ENCODE measurements around the gene CAMK1G. TPM values are rescaled to one million over a fixed set of nuclear protein-coding genes. Genes with fewer than 3 reads are reported as not detected.
A peak's percentile ranks its signal among the peaks of the same experiment; 100 is the strongest.

CAMK1G gene
- polyA plus RNA-seq, 1 of the 3 experiments (the other 2 are of a cell fraction), result 15.1 TPM

DNA sequence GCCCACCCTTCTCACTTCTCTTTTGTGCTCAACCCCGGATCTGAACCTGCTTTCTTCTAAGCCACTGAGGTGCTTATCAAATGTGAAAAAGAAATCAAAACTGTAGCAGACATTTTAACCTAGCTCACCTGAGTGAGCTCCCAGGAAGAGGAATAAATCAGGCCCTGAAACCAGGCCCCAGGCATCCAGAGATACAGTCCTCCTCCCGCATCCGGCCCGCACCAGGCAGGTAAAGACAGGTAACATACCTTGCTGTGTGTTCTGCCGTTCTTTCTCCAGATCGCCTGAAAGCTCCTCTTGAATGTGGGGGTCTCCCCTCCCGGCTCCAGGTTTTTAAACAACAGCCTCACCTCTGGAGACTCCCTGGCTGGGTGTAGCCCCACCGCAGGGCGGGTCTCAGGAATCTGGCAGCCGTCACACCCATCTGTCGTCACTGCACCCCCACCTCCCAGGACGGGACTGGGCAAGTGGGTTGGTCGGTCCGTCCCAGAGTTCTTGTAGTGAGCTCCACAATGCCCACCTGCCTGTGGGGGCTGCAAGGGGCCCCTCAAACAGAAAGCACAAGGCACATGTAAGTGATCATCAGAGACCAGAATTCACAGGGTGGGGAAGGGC is 68.7 kb downstream of the CAMK1G start, which contains the start of gene LAMB3:
TSS of gene LAMB3 (minus strand) at position 305 of the 615 bp plus-strand sequence. CDS start 1,481 bp downstream, outside the sequence.
- H3K4me2 ChIP-seq, result peak within 1 kb of the TSS; percentile 72; the same call in 1 of the 2 replicates
- H3K4me3 ChIP-seq (ENCODE audit: low read depth in 2 of 2, low read length in 1 of 2), result no peak within 1 kb of the TSS
- no peaks in the 10 kb centered on the region for H3K9me3 ChIP-seq
- H4K20me1 ChIP-seq (ENCODE audit: insufficient read depth), result no peaks in the 10 kb centered on the region
- TF ChIP-seq RFX5 (IDR thresholded peaks at IDR 0.05; ENCODE audit: low read length) (no peak), TEAD4 (IDR thresholded peaks at IDR 0.05; ENCODE audit: borderline replicate concordance, insufficient read depth) (no peak), NRF1 (IDR thresholded peaks at IDR 0.05; ENCODE audit: low read depth, low read length) (no peak), POLR2AphosphoS5 (IDR thresholded peaks at IDR 0.05; ENCODE audit: low read depth, low read length) (no peak), EZH2phosphoT487 (IDR thresholded peaks at IDR 0.05; ENCODE audit: borderline replicate concordance, low read depth) (no peak), MXI1 (IDR thresholded peaks at IDR 0.05; ENCODE audit: low read depth, low read length) (no peak), FOSL2 (IDR thresholded peaks at IDR 0.05; ENCODE audit: borderline replicate concordance, low read depth) (no peak), SIN3A (IDR thresholded peaks at IDR 0.05; ENCODE audit: borderline replicate concordance, low read depth, low read length) (no peak), YY1 (IDR thresholded peaks at IDR 0.05; ENCODE audit: low read depth) (no peak), FOXM1 (IDR thresholded peaks at IDR 0.05; ENCODE audit: low read depth) (no peak), GATA2 (CRISPR knock-in tag; IDR thresholded peaks at IDR 0.05) (no peak), GABPA (IDR thresholded peaks at IDR 0.05; ENCODE audit: low read depth) (no peak), RAD21 (IDR thresholded peaks at IDR 0.05; ENCODE audit: low read length) (no peak), TCF12 (IDR thresholded peaks at IDR 0.05) (no peak)
- TF ChIP-seq, protein P1, sequence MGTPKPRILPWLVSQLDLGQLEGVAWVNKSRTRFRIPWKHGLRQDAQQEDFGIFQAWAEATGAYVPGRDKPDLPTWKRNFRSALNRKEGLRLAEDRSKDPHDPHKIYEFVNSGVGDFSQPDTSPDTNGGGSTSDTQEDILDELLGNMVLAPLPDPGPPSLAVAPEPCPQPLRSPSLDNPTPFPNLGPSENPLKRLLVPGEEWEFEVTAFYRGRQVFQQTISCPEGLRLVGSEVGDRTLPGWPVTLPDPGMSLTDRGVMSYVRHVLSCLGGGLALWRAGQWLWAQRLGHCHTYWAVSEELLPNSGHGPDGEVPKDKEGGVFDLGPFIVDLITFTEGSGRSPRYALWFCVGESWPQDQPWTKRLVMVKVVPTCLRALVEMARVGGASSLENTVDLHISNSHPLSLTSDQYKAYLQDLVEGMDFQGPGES (IDR thresholded peaks at IDR 0.05; ENCODE audit: low read depth, low read length), result no peak
- TF ChIP-seq, protein P2, sequence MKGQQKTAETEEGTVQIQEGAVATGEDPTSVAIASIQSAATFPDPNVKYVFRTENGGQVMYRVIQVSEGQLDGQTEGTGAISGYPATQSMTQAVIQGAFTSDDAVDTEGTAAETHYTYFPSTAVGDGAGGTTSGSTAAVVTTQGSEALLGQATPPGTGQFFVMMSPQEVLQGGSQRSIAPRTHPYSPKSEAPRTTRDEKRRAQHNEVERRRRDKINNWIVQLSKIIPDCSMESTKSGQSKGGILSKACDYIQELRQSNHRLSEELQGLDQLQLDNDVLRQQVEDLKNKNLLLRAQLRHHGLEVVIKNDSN (IDR thresholded peaks at IDR 0.05; ENCODE audit: borderline replicate concordance, low read depth), result no peak
- TF ChIP-seq, protein P3, sequence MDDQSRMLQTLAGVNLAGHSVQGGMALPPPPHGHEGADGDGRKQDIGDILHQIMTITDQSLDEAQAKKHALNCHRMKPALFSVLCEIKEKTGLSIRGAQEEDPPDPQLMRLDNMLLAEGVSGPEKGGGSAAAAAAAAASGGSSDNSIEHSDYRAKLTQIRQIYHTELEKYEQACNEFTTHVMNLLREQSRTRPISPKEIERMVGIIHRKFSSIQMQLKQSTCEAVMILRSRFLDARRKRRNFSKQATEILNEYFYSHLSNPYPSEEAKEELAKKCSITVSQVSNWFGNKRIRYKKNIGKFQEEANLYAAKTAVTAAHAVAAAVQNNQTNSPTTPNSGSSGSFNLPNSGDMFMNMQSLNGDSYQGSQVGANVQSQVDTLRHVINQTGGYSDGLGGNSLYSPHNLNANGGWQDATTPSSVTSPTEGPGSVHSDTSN (IDR thresholded peaks at IDR 0.05), result no peak
- TF ChIP-seq, protein P4, sequence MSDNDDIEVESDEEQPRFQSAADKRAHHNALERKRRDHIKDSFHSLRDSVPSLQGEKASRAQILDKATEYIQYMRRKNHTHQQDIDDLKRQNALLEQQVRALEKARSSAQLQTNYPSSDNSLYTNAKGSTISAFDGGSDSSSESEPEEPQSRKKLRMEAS (IDR thresholded peaks at IDR 0.05; ENCODE audit: low read depth), result no peak
- 90% methylated on average over 13 of the region's 14 CpGs for WGBS (ENCODE audit: low lambda C conversion rate)
- ChIA-PET CTCF (interaction anchor here (1.0 to 1.5 kb wide), 5 partner anchors 15 to 171 kb away, joined by 3 to 5 read pairs (median 3); no protein-coding TSS in a partner anchor), POLR2A (no interaction called here)
- no peaks in the 10 kb centered on the region for H3K27me3 ChIP-seq (ENCODE audit: insufficient read depth)
- peak within 1 kb of the TSS; percentile 24; the same call in 1 of the 2 replicates for H2AFZ ChIP-seq (ENCODE audit: low read depth)
- DNase-seq, result no peak
- H3F3A ChIP-seq (replicated peaks; ENCODE audit: insufficient read depth), result peaks cover 33% of the 10 kb centered on the region
- no peaks in the 10 kb centered on the region for H3K9me2 ChIP-seq
- peak within 1 kb of the TSS; percentile 26; the same call in 1 of the 2 replicates for H3K9ac ChIP-seq
- no peaks in the 10 kb centered on the region for H3K36me3 ChIP-seq (replicated peaks in 1 of 2; ENCODE audit: control insufficient read depth in 1 of 2, insufficient read depth in 2 of 2, low read length in 1 of 2)
- peaks cover 41 to 54% of the 10 kb centered on the region in 2 experiments for H3K4me1 ChIP-seq (ENCODE audit: control insufficient read depth in 1 of 2, insufficient read depth in 2 of 2, low read depth in 1 of 2, low read length in 1 of 2)
- peak within 1 kb of the TSS; percentile 82 to 97 for H3K27ac ChIP-seq (ENCODE audit: low read depth in 2 of 2, low read length in 1 of 2)
- no peaks in the 10 kb centered on the region; the same call in 1 of the 2 replicates for H3K79me2 ChIP-seq (ENCODE audit: insufficient read depth)

Measured in SK-N-SH (cell line).